ENCODE results near the gene AARS2.

AARS2 gene

GRCh38 chr6:44258921-44259320 is 54.2 kb downstream of the AARS2 start:
- DNase-seq: no peak

GRCh38 chr6:44258325-44258863 is 54.8 kb downstream of the AARS2 start:
- DNase-seq: no peak

GRCh38 chr6:44257753-44258324 is 55.3 kb downstream of the AARS2 start:
- DNase-seq: no peak

- DNase-seq: peak; percentile 81
Observed at GRCh38 chr6:44257025-44257752, 56.0 kb downstream of the AARS2 start, which contains the start of gene SLC35B2. Gene SLC35B2 (minus strand): TSS chr6:44257528. CDS start chr6:44257410, 118 bp downstream.

GRCh38 chr6:44256775-44257024 is 56.4 kb downstream of the AARS2 start:
- DNase-seq: no peak

GRCh38 chr6:44255871-44256774 is 57.0 kb downstream of the AARS2 start:
- DNase-seq: no peak

- no peak for DNase-seq
Observed at GRCh38 chr6:44255105-44255808, 57.9 kb downstream of the AARS2 start.

GRCh38 chr6:44254191-44255104 is 58.7 kb downstream of the AARS2 start:
- no peak for DNase-seq

- peak; percentile 50 for DNase-seq
Observed at GRCh38 chr6:44253307-44254101, 59.6 kb downstream of the AARS2 start.

- DNase-seq: no peak
Observed at GRCh38 chr6:44251576-44252524, 61.3 kb downstream of the AARS2 start.

GRCh38 chr6:44250718-44251123 is 62.4 kb downstream of the AARS2 start:
- no peak for DNase-seq

GRCh38 chr6:44250067-44250717 is 63.0 kb downstream of the AARS2 start:
- DNase-seq: no peak
